GM23338 (cell line): ENCODE measurements around the gene MELK. TPM values are rescaled to one million over a fixed set of nuclear protein-coding genes. Genes with fewer than 3 reads are reported as not detected.
"Not testable (repeated sequence)": the region's sequence is repeated elsewhere in the genome, so short reads cannot be mapped to it uniquely, and the experiment has no call there.

Source experiments
- ATAC-seq: fragments of 200-7000 bp; cut with Tn5 transposase; 3 replicates; pipeline ENCODE4 v1.9.1; 2020
- DNase-seq: peaks from one replicate; pipeline ENCODE4 v3.0.0-alpha.2; 2015; ENCODE audit warnings: low spot score
- H2AFZ ChIP-seq: fragments of 200-600 bp; sonication (generic); 2 replicates; pipeline ENCODE4 v1.8.0; 2016; ENCODE audit warnings: antibody characterized with exemption, mild to moderate bottlenecking, moderate library complexity
- H3F3A ChIP-seq: fragments of 200-600 bp; sonication (generic); replicated peaks from 2 replicates; pipeline ENCODE4 v1.8.0; 2017; ENCODE audit warnings: antibody characterized with exemption, mixed run types, low read depth
- H3K27ac ChIP-seq: fragments of 200-600 bp; sonication (generic); 2 replicates; pipeline ENCODE4 v1.6.1; 2016; ENCODE audit warnings: low read depth
- H3K27me3 ChIP-seq: fragments of 200-600 bp; sonication (generic); 2 replicates; pipeline ENCODE4 v1.8.0; 2016; ENCODE audit warnings: mild to moderate bottlenecking, mixed run types, moderate library complexity; ENCODE audit not compliant: insufficient read depth
- H3K36me3 ChIP-seq: fragments of 200-600 bp; sonication (generic); 2 replicates; pipeline ENCODE4 v1.8.0; 2016; ENCODE audit warnings: mild to moderate bottlenecking; ENCODE audit not compliant: insufficient read depth
- H3K4me1 ChIP-seq: fragments of 200-600 bp; sonication (generic); 2 replicates; pipeline ENCODE4 v1.8.0; 2016; ENCODE audit warnings: mild to moderate bottlenecking, moderate library complexity; ENCODE audit not compliant: insufficient read depth
- H3K4me2 ChIP-seq: fragments of 200-600 bp; sonication (generic); 2 replicates; pipeline ENCODE4 v1.7.1; 2017; ENCODE audit warnings: mixed run types
- H3K4me3 ChIP-seq: fragments of 200-600 bp; sonication (generic); 2 replicates; pipeline ENCODE4 v1.6.1; 2016; ENCODE audit warnings: mixed run types
- H3K79me2 ChIP-seq: fragments of 200-600 bp; sonication (generic); replicated peaks from 2 replicates; pipeline ENCODE4 v1.8.0; 2017; ENCODE audit warnings: mild to moderate bottlenecking; ENCODE audit not compliant: insufficient read depth
- H3K9me2 ChIP-seq: fragments of 200-600 bp; sonication (generic); 2 replicates; pipeline ENCODE4 v1.8.0; 2017; ENCODE audit not compliant: insufficient read depth
- H4K20me1 ChIP-seq: fragments of 200-600 bp; sonication (generic); replicated peaks from 2 replicates; pipeline ENCODE4 v1.8.0; 2017; ENCODE audit warnings: mild to moderate bottlenecking; ENCODE audit not compliant: insufficient read depth
- H3K27ac Mint-ChIP-seq: 2 replicates; pipeline ENCODE4 v1.8.0; 2020; ENCODE audit warnings: inconsistent platforms, mild to moderate bottlenecking, moderate library complexity, mixed read lengths
- H3K27me3 Mint-ChIP-seq: 3 replicates; pipeline ENCODE4 v1.8.0; 2022; ENCODE audit warnings: low read depth, mild to moderate bottlenecking, moderate library complexity, mixed read lengths, inconsistent platforms; ENCODE audit not compliant: insufficient read depth, poor library complexity
- H3K36me3 Mint-ChIP-seq: 3 replicates; pipeline ENCODE4 v1.8.0; 2021; ENCODE audit warnings: low read depth, mild to moderate bottlenecking, inconsistent platforms, moderate library complexity, mixed read lengths
- H3K4me1 Mint-ChIP-seq: 3 replicates; pipeline ENCODE4 v1.8.0; 2020; ENCODE audit warnings: mild to moderate bottlenecking, inconsistent platforms, mixed read lengths
- H3K4me3 Mint-ChIP-seq: 3 replicates; pipeline ENCODE4 v1.8.0; 2021; ENCODE audit warnings: moderate library complexity, mild to moderate bottlenecking, inconsistent platforms, mixed read lengths
- H3K9me3 Mint-ChIP-seq: 3 replicates; pipeline ENCODE4 v1.8.0; 2020; ENCODE audit warnings: moderate library complexity, mild to moderate bottlenecking, inconsistent platforms, mixed read lengths
- CTCF ChIP-seq, 2 experiments: fragments of 200-600 bp in 1 of 2; sonication (generic) in 1 of 2; conservative IDR thresholded peaks; 2 replicates each; pipeline versions ENCODE4 v1.5.1 to v1.6.1; 2016 to 2017; ENCODE audit warnings: antibody characterized with exemption in 2 of 2, low read depth in 2 of 2, mild to moderate bottlenecking in 2 of 2, moderate library complexity in 1 of 2
- ETS1 ChIP-seq: IDR thresholded peaks from 2 replicates; pipeline ENCODE4 v1.6.1; 2016; ENCODE audit warnings: antibody characterized with exemption
- EZH2phosphoT487 ChIP-seq: fragments of 200-600 bp; sonication (generic); IDR thresholded peaks from one replicate; pipeline ENCODE4 v1.8.1; 2018; ENCODE audit warnings: antibody characterized with exemption; ENCODE audit not compliant: unreplicated experiment
- JUNB ChIP-seq: IDR thresholded peaks from one replicate; pipeline ENCODE4 v1.6.1; 2016; ENCODE audit warnings: antibody characterized with exemption; ENCODE audit not compliant: unreplicated experiment
- NANOG ChIP-seq: IDR thresholded peaks from 2 replicates; pipeline ENCODE4 v1.6.1; 2016; ENCODE audit warnings: antibody characterized with exemption, borderline replicate concordance
- POLR2AphosphoS5 ChIP-seq: IDR thresholded peaks from 2 replicates; pipeline ENCODE4 v1.6.1; 2016; ENCODE audit warnings: antibody characterized with exemption, low read depth
- STAT1 ChIP-seq: IDR thresholded peaks from one replicate; pipeline ENCODE4 v1.6.1; 2016; ENCODE audit warnings: antibody characterized with exemption; ENCODE audit not compliant: unreplicated experiment
- ZNF462 ChIP-seq: fragments of 250-450 bp; sonication (Bioruptor Pico); IDR thresholded peaks from 2 replicates; pipeline ENCODE4 v1.5.0; 2020; ENCODE audit warnings: mild to moderate bottlenecking, moderate library complexity
- polyA plus RNA-seq: library from polyadenylated mRNA; unstranded; fragments of >200 nt; fragmentation: Nextera tagmentation; extraction: Ambion mirVana; gene quantifications from 2 replicates; pipeline ENCODE4 v1.2.1, GENCODE V29; 2016
- total RNA-seq: library from RNA; depleted of rRNA; stranded (reverse); fragments of >200 nt; shearing (Covaris generic); gene quantifications from 2 replicates; pipeline ENCODE4 v1.2.3, GENCODE V29; 2014

MELK gene
- total and polyA plus RNA-seq, 2 experiments from 2014 or later = 37.2 to 55.7 TPM

GRCh38 chr9:36560771-36561170 is 11.9 kb upstream of the MELK start:
- H3K9me3 Mint-ChIP-seq = no peaks in the 10 kb centered on the region; the same call in 2 of the 3 replicates
- no peak overlapping the region for H3K27ac Mint-ChIP-seq
- Histone ChIP-seq H3K27me3 (no peaks in the 10 kb centered on the region), H3K9me2 (peaks cover 6% of the 10 kb centered on the region; the same call in 1 of the 2 replicates), H3K36me3 (no peaks in the 10 kb centered on the region), H3K4me1 (0 out of 2 replicates have a peak, but pooled peaks cover 8% of the 10 kb centered on the region), H4K20me1 (no peaks in the 10 kb centered on the region), H3F3A (no peaks in the 10 kb centered on the region), H3K4me2 (no peak overlapping the region), H2AFZ (no peak overlapping the region), H3K4me3 (no peak overlapping the region), H3K27ac (peak overlapping the region; percentile 36; the same call in 1 of the 2 replicates), H3K79me2 (no peaks in the 10 kb centered on the region)
- no peak overlapping the region for H3K4me3 Mint-ChIP-seq
- H3K36me3 Mint-ChIP-seq = no peaks in the 10 kb centered on the region; the same call in 2 of the 3 replicates
- peaks cover 1% of the 10 kb centered on the region for H3K27me3 Mint-ChIP-seq
- peak; percentile 63 for ATAC-seq
- peak; percentile 64 for DNase-seq
- TF ChIP-seq JUNB = no peak
- no peak for TF ChIP-seq ETS1
- TF ChIP-seq EZH2phosphoT487 = no peak
- H3K4me1 Mint-ChIP-seq = peaks cover 14% of the 10 kb centered on the region

GRCh38 chr9:36562801-36563200 is 9.9 kb upstream of the MELK start:
- ATAC-seq, H3K4me1 ChIP-seq, H3K4me3 ChIP-seq, H3K27me3 Mint-ChIP-seq, H3K27ac Mint-ChIP-seq, H3F3A ChIP-seq, H3K4me2 ChIP-seq, H3K36me3 ChIP-seq, DNase-seq, H3K9me2 ChIP-seq, H4K20me1 ChIP-seq, H3K36me3 Mint-ChIP-seq, H2AFZ ChIP-seq, H3K27me3 ChIP-seq, H3K27ac ChIP-seq, H3K4me3 Mint-ChIP-seq, H3K79me2 ChIP-seq, H3K9me3 Mint-ChIP-seq: not testable (repeated sequence)
- H3K4me1 Mint-ChIP-seq = peaks cover 17% of the 10 kb centered on the region

- H3K4me1 ChIP-seq = no peaks in the 10 kb centered on the region
- no peaks in the 10 kb centered on the region for H3K9me2 ChIP-seq
- Mint-ChIP-seq H3K9me3 (no peaks in the 10 kb centered on the region), H3K4me3 (no peak overlapping the region; the same call in 2 of the 3 replicates), H3K27me3 (peaks cover 4% of the 10 kb centered on the region), H3K4me1 (peaks cover 4% of the 10 kb centered on the region; the same call in 2 of the 3 replicates), H3K36me3 (no peaks in the 10 kb centered on the region), H3K27ac (peak overlapping the region; percentile 22; the same call in 1 of the 2 replicates)
- DNase-seq (no peak), ATAC-seq (no peak; the same call in 2 of the 3 replicates)
- H3K36me3 ChIP-seq = no peaks in the 10 kb centered on the region
- peak overlapping the region; percentile 90 for H2AFZ ChIP-seq
- no peaks in the 10 kb centered on the region for H3K79me2 ChIP-seq
- H3K4me2 ChIP-seq = no peak overlapping the region
- H3K27me3 ChIP-seq = no peaks in the 10 kb centered on the region
- H4K20me1 ChIP-seq = no peaks in the 10 kb centered on the region
- no peak overlapping the region for H3K27ac ChIP-seq
- peaks cover 4% of the 10 kb centered on the region; the same call in 1 of the 2 replicates for H3F3A ChIP-seq
- H3K4me3 ChIP-seq = no peak overlapping the region
- TF ChIP-seq POLR2AphosphoS5 (no peak), CTCF (conservative IDR thresholded peaks at IDR 0.05; ENCODE audit: low read depth in 2 of 2) (no peak), JUNB (no peak), NANOG (no peak), STAT1 (no peak), ZNF462 (CRISPR knock-in tag) (no peak)
Observed at GRCh38 chr9:36566813-36567221, 5.9 kb upstream of the MELK start.
